GM12865 (cell line): Measurements from ENCODE around the gene ERG.

ENCODE experiments used
- DNase-seq: peaks from one replicate; pipeline ENCODE4 v3.0.0; 2010; ENCODE audit warnings: low read depth
- H3K4me3 ChIP-seq: 2 replicates; pipeline ENCODE4 v1.5.1; 2011; ENCODE audit warnings: mild to moderate bottlenecking, low read depth, low read length, control low read depth
- CTCF ChIP-seq: IDR thresholded peaks from 2 replicates; pipeline ENCODE4 v1.5.1; 2011; ENCODE audit warnings: low read length, control low read depth, low read depth, inconsistent platforms; ENCODE audit not compliant: insufficient read depth; ENCODE audit errors: missing control alignments

The ERG gene

GRCh38 chr21:38500073-38500472 is 1.8 kb upstream of the ERG start:
- no peak for DNase-seq
- no peak overlapping the region for H3K4me3 ChIP-seq
- no peak for TF ChIP-seq CTCF

- no peak for TF ChIP-seq CTCF
- DNase-seq = no peak
- H3K4me3 ChIP-seq = no peak overlapping the region
These were observed 1.0 kb upstream of the ERG start for GRCh38 chr21:38499296-38499695.

DNA sequence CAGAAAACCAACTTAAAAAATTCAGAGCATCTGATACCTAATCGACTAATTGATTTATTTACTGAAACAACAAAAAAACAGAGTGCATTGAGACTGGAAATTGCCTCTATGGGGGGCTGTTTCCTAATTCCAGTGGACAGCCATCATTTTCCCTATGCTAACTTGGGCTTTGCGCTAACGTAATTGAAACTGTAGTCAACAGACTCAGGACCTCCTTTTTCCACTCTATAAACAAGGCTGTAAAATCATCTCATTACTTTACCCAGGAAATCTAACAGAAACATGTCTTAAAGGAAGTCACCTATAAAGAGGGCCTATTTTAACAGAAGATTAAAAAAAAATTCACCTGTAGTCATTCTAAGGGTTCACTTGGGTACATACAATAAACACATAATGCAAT is 2.1 kb downstream of the ERG start:
- no peak for DNase-seq
- H3K4me3 ChIP-seq = no peak overlapping the region
- no peak for TF ChIP-seq CTCF

DNA sequence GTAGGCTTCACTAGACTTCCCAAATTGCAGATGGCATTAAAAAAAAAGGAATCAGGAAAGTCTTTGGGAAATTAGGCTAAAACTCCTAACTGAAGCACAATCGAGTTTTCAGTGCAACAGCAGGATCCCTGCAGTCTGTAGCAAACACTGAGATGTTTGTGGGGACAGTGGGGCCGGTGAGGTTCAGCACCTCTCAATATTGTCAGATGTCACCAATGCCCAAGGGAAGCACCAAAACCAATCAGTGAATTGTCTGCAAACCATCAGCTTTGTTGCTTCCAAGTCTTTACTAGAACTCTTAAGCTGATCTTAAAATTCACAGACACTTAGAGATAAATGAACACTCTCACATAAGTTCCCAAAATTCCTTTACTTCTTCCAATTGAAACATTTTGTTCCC is 2.6 kb downstream of the ERG start:
- no peak overlapping the region for H3K4me3 ChIP-seq
- DNase-seq = no peak

DNA sequence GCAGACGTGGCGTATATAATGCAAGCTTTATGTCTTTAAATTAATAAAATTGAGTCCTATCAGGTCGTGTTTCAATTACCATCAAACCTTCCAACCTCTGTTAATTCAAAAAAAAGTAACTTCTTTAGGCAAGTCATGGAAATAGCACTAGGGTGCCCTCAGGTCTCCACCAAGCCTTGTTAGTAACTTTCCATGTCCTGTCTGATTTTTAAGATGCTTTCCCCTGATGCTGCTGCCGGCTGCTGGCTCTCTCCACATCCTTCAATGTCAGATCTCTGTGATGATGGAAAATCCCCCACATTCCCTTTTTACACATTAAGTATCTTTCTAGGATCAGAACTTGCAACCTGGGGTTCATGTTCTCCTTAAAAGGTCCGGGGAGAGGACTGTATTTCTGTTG is 3.0 kb downstream of the ERG start:
- H3K4me3 ChIP-seq = no peak overlapping the region
- TF ChIP-seq CTCF = no peak
- no peak for DNase-seq

More for the DNA sequence above, 2.6 kb downstream of the ERG start:
- TF ChIP-seq CTCF = no peak

- H3K4me3 ChIP-seq = no peak overlapping the region
- no peak for DNase-seq
- no peak for TF ChIP-seq CTCF
These were observed 3.6 kb downstream of the ERG start for GRCh38 chr21:38494703-38495102.

- no peak for DNase-seq
- H3K4me3 ChIP-seq = no peak overlapping the region
- TF ChIP-seq CTCF = no peak
These were observed 4.0 kb downstream of the ERG start for GRCh38 chr21:38494251-38494642.
